Ascending aorta (tissue), 2 donors: ENCODE results near the gene MED25. TPM values are rescaled to one million over a fixed set of nuclear protein-coding genes. Genes with fewer than 3 reads are reported as not detected.
A peak's percentile ranks its signal among the peaks of the same experiment; 100 is the strongest.

ENCODE experiments used
- DNase-seq, 2 donors: peaks; one replicate each; pipeline ENCODE4 v3.0.0-alpha.2; 2019; ENCODE audit warnings: low spot score in 2 of 2
- H3K27ac ChIP-seq, 2 donors: fragments of 200-600 bp; sonication (generic); one replicate each; pipeline ENCODE4 v1.5.1; 2016 to 2017; ENCODE audit warnings: mild to moderate bottlenecking in 1 of 2
- H3K27me3 ChIP-seq: fragments of 200-600 bp; sonication (generic); one replicate; pipeline ENCODE4 v1.5.1; 2017
- H3K36me3 ChIP-seq, 2 donors: fragments of 200-600 bp; sonication (generic); one replicate each; pipeline ENCODE4 v1.5.1; 2016
- H3K4me1 ChIP-seq, 2 donors: fragments of 200-600 bp; sonication (generic); one replicate each; pipeline ENCODE4 v1.5.1; 2016 to 2017; ENCODE audit warnings: mild to moderate bottlenecking in 1 of 2
- H3K4me3 ChIP-seq, 2 donors: fragments of 200-600 bp; sonication (generic); one replicate each; pipeline ENCODE4 v1.5.1; 2016 to 2017; ENCODE audit warnings: mild to moderate bottlenecking in 1 of 2
- H3K9me3 ChIP-seq, 2 donors: fragments of 200-600 bp; sonication (generic); one replicate each; pipeline ENCODE4 v1.5.1; 2016
- intact Hi-C: fragments of 100-400 bp; cut with DNase I; formaldehyde crosslinking; loops from one replicate; pipeline ENCODE4 v1.15.1; 2023
- total RNA-seq: library from RNA; depleted of rRNA; stranded (reverse); fragments of >200 nt; gene quantifications from one replicate; pipeline ENCODE4 v1.1.0, GENCODE V29; 2016
- TF ChIP-seq, protein P1 (sequence below), 3 experiments: fragments of 200-600 bp in 2 of 3; fragments of 450-650 bp in 1 of 3; sonication (generic) in 2 of 3; IDR thresholded peaks; one replicate each; pipeline ENCODE4 v1.5.1; 2016 to 2019; ENCODE audit warnings: antibody characterized with exemption in 3 of 3, mild to moderate bottlenecking in 1 of 3, moderate library complexity in 1 of 3

The MED25 gene
- total RNA-seq, 1 donor from 2014 or later: 54.0 TPM

DNA sequence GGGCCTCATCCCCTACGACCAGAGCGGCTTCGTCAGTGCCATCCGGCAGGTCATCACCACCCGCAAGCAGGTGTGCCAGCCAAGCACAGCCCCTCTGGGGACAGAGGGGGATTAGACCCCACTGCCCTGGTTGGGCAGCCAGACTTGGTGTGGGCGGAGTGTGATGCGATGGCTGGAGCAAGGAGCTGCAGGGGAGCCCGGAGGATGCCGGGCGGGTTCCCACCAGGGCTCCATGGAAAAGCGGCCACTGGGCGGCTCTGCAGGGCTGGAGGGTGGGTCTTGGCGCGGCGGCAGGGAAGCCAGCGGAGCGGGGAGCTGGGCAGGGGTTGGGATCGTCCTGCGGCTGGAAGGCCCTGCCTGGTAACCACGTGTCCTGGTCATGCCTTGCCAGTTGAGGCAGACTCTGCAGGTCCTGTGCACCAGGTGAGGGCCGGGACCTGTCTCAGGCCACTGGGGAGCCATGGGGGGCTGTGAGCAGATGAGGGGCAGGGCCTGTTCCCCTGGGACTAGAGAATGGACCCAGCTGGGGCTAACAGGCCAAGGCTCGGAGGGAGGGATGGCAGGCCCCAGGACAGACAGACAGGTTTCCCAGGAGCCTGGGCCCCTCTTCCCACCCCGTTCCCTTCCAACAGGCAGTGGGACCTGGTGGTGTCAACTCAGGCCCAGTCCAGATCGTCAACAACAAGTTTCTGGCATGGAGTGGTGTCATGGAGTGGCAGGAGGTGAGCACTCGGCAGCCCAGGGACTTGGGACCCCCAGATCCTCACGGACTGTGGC is 39.2 kb downstream of the MED25 start:
- H3K9me3 ChIP-seq: no peaks in the 10 kb centered on the region
- H3K27me3 ChIP-seq: no peaks in the 10 kb centered on the region
- DNase-seq: no peak
- peaks cover 64 to 78% of the 10 kb centered on the region in 2 donors for H3K36me3 ChIP-seq
- peaks cover 1 to 6% of the 10 kb centered on the region in 2 donors for H3K4me1 ChIP-seq
- TF ChIP-seq, protein P1, sequence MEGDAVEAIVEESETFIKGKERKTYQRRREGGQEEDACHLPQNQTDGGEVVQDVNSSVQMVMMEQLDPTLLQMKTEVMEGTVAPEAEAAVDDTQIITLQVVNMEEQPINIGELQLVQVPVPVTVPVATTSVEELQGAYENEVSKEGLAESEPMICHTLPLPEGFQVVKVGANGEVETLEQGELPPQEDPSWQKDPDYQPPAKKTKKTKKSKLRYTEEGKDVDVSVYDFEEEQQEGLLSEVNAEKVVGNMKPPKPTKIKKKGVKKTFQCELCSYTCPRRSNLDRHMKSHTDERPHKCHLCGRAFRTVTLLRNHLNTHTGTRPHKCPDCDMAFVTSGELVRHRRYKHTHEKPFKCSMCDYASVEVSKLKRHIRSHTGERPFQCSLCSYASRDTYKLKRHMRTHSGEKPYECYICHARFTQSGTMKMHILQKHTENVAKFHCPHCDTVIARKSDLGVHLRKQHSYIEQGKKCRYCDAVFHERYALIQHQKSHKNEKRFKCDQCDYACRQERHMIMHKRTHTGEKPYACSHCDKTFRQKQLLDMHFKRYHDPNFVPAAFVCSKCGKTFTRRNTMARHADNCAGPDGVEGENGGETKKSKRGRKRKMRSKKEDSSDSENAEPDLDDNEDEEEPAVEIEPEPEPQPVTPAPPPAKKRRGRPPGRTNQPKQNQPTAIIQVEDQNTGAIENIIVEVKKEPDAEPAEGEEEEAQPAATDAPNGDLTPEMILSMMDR (IDR thresholded peaks at IDR 0.05): no peak
- no peak overlapping the region for H3K27ac ChIP-seq
- intact Hi-C loops: loop anchor here (10.0 kb wide), 1 partner anchor 1222 kb away; the partner anchor contains the start of gene DBP
- H3K4me3 ChIP-seq: no peak overlapping the region

DNA sequence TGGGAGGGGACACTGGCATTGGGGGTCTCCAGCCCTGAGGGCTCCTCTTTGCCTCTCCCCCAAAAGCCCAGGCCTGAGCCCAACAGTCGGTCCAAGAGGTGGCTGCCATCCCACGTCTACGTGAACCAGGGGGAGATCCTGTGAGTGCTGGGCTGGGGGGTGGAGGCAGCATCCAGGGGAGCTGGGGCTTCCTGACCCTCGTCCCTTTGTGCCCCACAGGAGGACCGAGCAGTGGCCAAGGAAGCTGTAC is 39.7 kb downstream of the MED25 start:
- H3K36me3 ChIP-seq: peaks cover 69 to 79% of the 10 kb centered on the region in 2 donors
- H3K27me3 ChIP-seq: no peaks in the 10 kb centered on the region
- H3K4me1 ChIP-seq: peaks cover 0 to 1% of the 10 kb centered on the region in 2 donors
- intact Hi-C loops: loop anchor here (10.0 kb wide), 1 partner anchor 1223 kb away; the partner anchor contains the start of gene DBP
- TF ChIP-seq, protein P1 (IDR thresholded peaks at IDR 0.05): no peak
- no peaks in the 10 kb centered on the region for H3K9me3 ChIP-seq
- H3K27ac ChIP-seq: no peak overlapping the region
- no peak for DNase-seq
- H3K4me3 ChIP-seq: no peak overlapping the region

DNA sequence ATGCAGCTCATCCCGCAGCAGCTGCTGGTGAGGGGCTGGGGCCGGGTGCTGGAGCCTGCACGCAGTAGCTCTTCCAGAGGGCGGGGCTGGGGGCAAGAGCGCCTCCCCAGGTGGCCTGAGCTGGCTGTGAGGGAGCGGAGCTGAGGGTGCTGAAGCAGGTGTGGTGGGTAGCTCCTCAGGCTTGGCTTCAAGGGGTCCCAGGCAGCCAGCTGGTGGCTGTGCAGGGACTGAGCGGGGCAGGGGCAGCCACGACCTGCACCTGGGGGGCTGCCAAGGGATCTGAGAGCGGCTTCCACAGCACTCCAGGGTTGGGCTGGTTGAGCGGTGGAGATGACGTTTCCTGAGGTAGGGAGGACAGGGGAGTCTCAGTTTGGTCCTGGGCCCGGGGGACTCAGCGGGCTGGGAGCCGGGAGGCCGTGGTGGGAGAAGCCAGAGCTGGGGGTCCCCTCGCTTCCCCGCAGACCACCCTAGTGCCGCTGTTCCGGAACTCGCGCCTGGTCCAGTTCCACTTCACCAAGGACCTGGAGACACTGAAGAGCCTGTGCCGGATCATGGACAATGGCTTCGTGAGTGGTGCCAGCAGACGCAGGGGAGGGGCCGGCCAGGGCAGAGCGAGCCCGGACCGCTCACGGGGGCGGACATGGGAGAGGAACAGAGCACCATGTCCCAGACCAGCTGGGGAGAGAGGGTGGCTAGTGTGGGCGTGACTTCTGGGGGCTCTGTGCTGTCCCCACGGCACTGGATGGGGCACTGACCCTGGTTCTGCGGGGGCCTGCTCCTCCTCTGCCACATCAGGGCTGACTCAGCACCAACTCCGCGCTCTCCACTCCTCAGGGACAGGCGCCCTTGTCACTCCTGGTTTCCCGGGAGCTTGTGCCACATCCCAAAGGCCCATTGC is 40.2 kb downstream of the MED25 start:
- intact Hi-C loops: loop anchor here (10.0 kb wide), 1 partner anchor 1224 kb away; the partner anchor contains the start of gene DBP
- H3K9me3 ChIP-seq: no peaks in the 10 kb centered on the region
- DNase-seq: no peak
- H3K27ac ChIP-seq: peak overlapping the region in 1 of 2 donors; percentile 29
- H3K4me3 ChIP-seq: no peak overlapping the region
- no peaks in the 10 kb centered on the region for H3K27me3 ChIP-seq
- TF ChIP-seq, protein P1 (IDR thresholded peaks at IDR 0.05): no peak
- H3K36me3 ChIP-seq: peaks cover 70 to 85% of the 10 kb centered on the region in 2 donors
- H3K4me1 ChIP-seq: no peaks in the 10 kb centered on the region

DNA sequence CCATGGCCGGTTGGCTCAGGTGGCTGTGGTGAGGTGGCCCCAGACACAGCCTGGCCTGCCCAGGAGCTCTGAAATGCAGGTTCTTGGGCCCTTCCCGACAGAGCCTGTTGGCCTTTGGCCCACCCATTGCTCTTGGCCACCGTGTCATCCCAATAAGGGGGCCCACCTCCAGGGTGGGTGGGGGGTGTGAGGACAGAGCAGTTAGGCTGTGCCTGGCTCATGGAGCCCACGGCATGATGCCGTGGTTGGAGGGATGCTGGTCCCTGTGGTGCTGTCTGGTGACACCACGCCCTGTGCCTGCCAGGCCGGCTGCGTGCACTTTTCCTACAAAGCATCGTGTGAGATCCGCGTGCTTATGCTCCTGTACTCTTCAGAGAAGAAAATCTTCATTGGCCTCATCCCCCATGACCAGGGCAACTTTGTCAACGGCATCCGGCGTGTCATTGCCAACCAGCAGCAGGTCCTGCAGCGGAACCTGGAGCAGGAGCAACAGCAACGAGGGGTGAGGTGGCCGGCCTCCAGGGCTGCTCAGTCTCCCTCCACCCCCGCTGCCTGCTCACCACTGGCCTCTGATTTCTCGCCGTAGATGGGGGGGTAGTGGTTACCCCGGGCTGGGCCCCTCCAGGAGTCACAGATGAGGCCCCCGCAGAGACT is 41.7 kb downstream of the MED25 start:
- intact Hi-C loops: loop anchor here (10.0 kb wide), 1 partner anchor 1225 kb away; the partner anchor contains the start of gene DBP
- no peaks in the 10 kb centered on the region for H3K4me1 ChIP-seq
- DNase-seq: no peak
- H3K9me3 ChIP-seq: no peaks in the 10 kb centered on the region
- H3K4me3 ChIP-seq: no peak overlapping the region
- H3K36me3 ChIP-seq: peaks cover 74 to 89% of the 10 kb centered on the region in 2 donors
- H3K27ac ChIP-seq: peak overlapping the region in 1 of 2 donors; percentile 52
- TF ChIP-seq, protein P1 (IDR thresholded peaks at IDR 0.05): no peak
- no peaks in the 10 kb centered on the region for H3K27me3 ChIP-seq

DNA sequence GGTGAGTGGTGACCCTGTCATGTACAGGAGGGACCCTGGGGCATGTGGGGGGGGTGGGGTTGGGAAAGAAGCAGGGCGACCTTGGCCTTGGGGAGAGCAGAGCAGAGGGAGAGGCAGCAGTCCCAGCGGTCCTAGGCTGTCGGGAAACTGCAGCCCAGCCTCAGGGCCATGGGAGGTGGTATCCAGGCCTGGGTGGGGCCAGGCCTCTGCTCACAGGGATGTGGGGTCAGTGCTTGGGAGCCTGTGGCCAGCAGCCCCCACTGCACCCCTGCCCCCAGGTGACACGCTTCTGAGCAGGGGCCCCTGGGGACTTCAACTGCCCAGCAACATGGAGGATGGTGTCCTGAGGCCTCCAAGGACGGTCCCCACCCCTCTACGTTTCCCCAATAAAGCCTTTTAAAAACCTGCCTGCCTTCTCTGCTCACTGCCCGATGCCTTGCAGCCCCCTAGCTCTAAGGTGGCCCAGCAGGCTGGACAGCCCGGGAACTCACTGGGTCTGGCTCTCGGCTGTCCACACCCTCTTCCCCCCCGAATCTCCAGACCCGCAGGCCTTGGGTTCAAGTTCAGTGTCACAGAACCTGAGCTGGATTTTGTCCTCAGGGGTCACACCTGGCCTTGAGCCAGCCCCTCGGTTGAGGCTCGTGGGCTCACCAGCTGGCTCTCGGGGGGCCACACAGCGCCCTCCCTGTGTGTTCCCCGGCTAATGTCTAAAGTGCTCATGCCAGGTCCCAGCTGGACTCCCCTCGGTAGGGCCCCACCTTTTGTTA is 42.4 kb downstream of the MED25 start:
- Histone ChIP-seq H3K9me3 (no peaks in the 10 kb centered on the region), H3K27me3 (no peaks in the 10 kb centered on the region), H3K4me1 (peaks cover 3 to 4% of the 10 kb centered on the region in 2 donors), H3K4me3 (no peak overlapping the region), H3K27ac (peak overlapping the region in 1 of 2 donors; percentile 10), H3K36me3 (peaks cover 72 to 82% of the 10 kb centered on the region in 2 donors)
- no peak for DNase-seq
- TF ChIP-seq, protein P1 (IDR thresholded peaks at IDR 0.05): no peak
- intact Hi-C loops: no loop called here
